SIG-M5 treated with dmso at 0.1 percent for 504 hours (cell line): Measurements from ENCODE around the gene CACNA1F.

Source experiments
- DNase-seq: peaks from one replicate; lab custom pipeline; 2025; ENCODE audit not compliant: unreplicated experiment; lab: John Stamatoyannopoulos, UW

The CACNA1F gene

DNA sequence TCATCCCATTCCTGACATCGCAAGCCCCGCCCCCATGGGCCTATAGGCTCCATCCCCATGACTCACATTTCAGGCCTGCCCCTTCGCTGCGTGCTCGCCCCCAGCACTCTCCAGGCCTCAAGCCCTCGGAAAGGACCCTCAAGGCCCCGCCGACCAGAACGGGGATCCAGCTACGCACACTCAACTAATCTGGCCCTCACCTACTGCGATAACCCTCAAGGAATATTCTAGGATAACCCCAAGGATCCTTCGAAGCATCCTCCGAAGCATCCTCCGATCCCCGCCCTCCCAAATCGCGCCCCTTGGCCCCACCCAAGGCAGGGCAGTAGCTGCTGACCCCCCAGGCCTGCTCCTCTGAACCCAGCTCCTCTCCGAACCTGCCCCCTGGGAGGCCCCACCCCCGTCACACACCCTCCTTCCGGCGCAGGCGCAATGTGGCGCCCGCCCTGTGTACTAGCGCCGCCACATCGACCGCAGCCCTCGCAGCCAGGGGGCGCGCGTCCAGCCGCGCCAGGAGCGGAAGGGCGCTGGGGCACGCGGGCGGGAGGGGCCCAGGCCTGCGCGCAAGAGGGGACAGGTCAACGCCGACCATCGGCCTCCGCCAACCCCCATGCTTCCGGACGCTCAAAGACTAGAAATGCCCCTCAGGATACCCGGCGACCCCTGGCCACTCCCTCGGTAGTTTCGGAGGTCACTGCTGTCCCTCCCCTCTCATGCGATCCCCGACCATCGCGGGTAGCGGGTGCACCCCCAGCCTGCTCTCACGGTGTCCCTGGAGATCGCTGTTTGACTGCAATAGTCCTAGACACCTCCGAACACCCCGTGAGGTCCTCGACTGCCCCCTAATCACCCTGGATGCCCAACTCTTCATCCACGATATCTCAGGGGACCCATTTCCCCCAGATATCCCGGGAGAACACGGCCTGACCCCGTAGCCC is 77.0 kb downstream of the CACNA1F start:
- DNase-seq, result peak; percentile 67

DNA sequence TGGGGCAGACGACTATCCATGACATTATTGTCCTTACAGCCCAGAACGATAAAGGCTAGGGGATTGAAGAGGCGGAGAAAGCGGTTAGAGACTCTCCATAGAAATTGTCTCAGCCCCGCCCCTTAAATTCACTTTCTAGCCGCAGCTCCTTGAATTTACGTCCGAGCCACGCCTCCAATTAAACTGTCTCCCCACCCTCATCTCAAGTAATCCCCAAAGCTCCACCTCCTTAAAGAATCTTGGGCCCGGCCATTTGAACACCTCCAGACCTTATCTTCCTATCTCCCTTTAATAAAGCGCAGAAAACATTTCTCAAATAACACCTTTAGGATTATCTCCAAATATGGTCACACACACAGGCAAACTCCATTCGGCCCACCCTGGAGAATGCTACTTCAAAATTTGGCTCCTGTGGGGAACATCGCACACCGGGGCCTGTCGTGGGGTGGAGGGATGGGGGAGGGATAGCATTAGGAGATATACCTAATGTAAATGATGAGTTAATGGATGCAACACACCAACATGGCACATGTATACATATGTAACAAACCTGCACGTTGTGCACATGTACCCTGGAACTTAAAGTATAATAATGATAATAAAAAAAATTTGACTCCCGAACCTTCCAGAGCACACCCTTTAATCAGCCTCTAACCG is 77.8 kb downstream of the CACNA1F start:
- peak; percentile 40 for DNase-seq
